PFSK-1 (cell line): Measurements from ENCODE around the gene BMAL2.

Experiments
- FOXP2 ChIP-seq: optimal IDR thresholded peaks from 2 replicates; pipeline ENCODE3; 2011; ENCODE audit warnings: borderline replicate concordance, control low read depth, inconsistent platforms; ENCODE audit not compliant: insufficient read depth; ENCODE audit errors: extremely low read length, extremely low read depth
- POLR2AphosphoS5 ChIP-seq: IDR thresholded peaks from 2 replicates; pipeline ENCODE4 v1.6.1; 2012; ENCODE audit warnings: low read depth, mild to moderate bottlenecking, control low read depth, low read length, moderate library complexity
- REST ChIP-seq, 2 experiments: IDR thresholded peaks; 2 replicates each; pipeline versions ENCODE4 v1.6.1 to v1.8.0; 2011 to 2012; ENCODE audit warnings: low read depth in 2 of 2, low read length in 2 of 2, control low read depth in 1 of 2, inconsistent platforms in 1 of 2, mild to moderate bottlenecking in 1 of 2, moderate library complexity in 1 of 2; ENCODE audit not compliant: insufficient read depth in 1 of 2
- SIN3A ChIP-seq: IDR thresholded peaks from 2 replicates; pipeline ENCODE4 v1.6.1; 2012; ENCODE audit warnings: mild to moderate bottlenecking, low read length, moderate library complexity, borderline replicate concordance; ENCODE audit not compliant: insufficient read depth
- TAF1 ChIP-seq: IDR thresholded peaks from 2 replicates; pipeline ENCODE4 v1.6.1; 2012; ENCODE audit warnings: low read length, control low read depth, borderline replicate concordance; ENCODE audit not compliant: insufficient read depth

Gene BMAL2

GRCh38 chr12:27324530-27324929, 8.1 kb upstream of the BMAL2 start:
- TF ChIP-seq SIN3A, result no peak
- no peak for TF ChIP-seq POLR2AphosphoS5
- TF ChIP-seq REST (IDR thresholded peaks at IDR 0.05; ENCODE audit: insufficient read depth in 1 of 2, low read depth in 2 of 2, low read length in 2 of 2), result no peak
- TF ChIP-seq TAF1, result no peak
- no peak for TF ChIP-seq FOXP2

- TF ChIP-seq SIN3A, result no peak
- no peak for TF ChIP-seq FOXP2
- no peak for TF ChIP-seq REST (IDR thresholded peaks at IDR 0.05; ENCODE audit: insufficient read depth in 1 of 2, low read depth in 2 of 2, low read length in 2 of 2)
Observed at GRCh38 chr12:27330846-27331245, 1.8 kb upstream of the BMAL2 start.

- TF ChIP-seq FOXP2 (no peak), POLR2AphosphoS5 (no peak), REST (IDR thresholded peaks at IDR 0.05; ENCODE audit: insufficient read depth in 1 of 2, low read depth in 2 of 2, low read length in 2 of 2) (no peak), SIN3A (no peak)
Observed at GRCh38 chr12:27331291-27331926, 1.2 kb upstream of the BMAL2 start.

- TF ChIP-seq POLR2AphosphoS5 (no peak), SIN3A (no peak), FOXP2 (no peak), TAF1 (no peak), REST (IDR thresholded peaks at IDR 0.05; ENCODE audit: insufficient read depth in 1 of 2, low read depth in 2 of 2, low read length in 2 of 2) (no peak)
Observed at GRCh38 chr12:27331927-27332324, 710 bp upstream of the BMAL2 start.

- TF ChIP-seq POLR2AphosphoS5, result no peak
- TF ChIP-seq TAF1, result no peak
Observed at GRCh38 chr12:27332407-27332713, 276 bp upstream of the BMAL2 start.
